ENCODE measurements around the gene FOXC2. TPM values are rescaled to one million over a fixed set of nuclear protein-coding genes. Genes with fewer than 3 reads are reported as not detected.
"Not testable (repeated sequence)": the region's sequence is repeated elsewhere in the genome, so short reads cannot be mapped to it uniquely, and the experiment has no call there.

Gene FOXC2
- total RNA-seq, 1 donor from 2014 or later = 1.9 TPM

DNA sequence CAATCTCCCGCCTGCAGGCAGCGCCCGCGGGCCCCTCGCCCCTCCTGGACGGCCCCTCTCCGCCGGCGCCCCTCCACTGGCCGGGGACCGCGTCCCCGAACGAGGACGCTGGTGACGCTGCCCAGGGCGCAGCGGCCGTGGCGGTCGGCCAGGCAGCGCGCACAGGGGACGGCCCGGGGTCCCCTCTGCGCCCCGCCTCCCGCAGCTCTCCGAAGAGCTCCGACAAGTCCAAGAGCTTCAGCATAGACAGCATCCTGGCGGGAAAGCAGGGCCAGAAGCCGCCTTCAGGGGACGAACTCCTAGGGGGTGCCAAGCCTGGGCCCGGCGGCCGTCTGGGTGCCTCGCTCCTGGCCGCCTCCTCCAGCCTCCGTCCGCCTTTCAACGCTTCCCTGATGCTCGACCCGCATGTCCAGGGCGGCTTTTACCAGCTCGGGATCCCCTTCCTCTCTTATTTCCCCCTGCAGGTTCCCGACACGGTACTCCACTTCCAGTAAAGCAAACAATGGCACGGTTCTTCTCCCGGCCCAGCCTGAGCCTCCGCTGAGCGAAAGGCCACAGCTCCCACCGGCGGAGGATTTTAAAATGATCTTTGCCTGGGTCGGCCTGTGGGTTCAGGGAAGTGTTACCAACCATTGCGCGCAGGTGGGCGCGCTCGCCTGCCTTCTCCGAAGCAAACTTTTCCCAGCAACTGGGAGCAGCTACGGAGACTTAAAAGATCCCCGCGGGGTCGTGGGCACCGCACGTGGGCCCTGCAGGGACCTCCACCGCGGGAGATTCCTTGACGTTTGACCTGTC lies 12.8 kb downstream of the FOXC2 start:
- DNase-seq = no peak
- ATAC-seq = no peak

DNA sequence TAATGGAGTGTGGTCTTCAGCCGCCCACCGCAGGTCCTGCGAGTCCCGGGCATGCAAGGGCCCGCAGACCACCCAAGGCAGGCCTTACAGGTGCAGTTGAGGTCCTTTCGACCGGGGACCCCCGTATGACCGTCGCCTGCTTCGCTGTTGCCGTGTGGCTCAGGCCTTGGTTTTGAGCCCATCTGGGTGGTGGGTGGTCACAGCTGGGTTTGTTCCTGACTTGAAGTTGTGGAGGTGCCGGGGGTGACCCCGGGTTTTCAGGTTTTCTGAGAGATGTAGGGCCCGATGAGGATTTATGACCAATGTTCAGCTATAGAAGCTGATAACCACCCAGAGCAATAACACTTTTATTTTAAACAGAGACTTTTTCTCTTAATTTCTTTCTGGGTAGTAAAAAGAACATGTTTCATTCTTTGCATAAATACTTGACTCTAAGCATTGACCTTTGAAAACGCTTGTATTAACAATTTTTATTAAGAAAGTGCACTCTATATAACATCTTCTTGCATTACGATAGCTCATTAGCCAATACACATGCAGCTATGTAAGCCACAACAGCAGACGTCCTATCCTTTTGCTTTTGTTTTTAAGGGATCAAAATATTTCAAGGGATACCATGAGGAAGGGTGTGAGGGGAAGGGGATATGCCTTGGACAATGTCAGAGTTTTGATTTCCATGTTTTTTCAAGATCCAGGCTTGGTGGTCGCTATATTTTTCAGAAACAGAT lies 13.6 kb downstream of the FOXC2 start:
- intact Hi-C loops (cut with micrococcal nuclease) = no loop called here
- DNase-seq (no peak), ATAC-seq (no peak)

More for the DNA sequence above, 12.8 kb downstream of the FOXC2 start:
- intact Hi-C loops (cut with micrococcal nuclease) = loop anchor here (10.0 kb wide), 1 partner anchor 175 kb away; no protein-coding TSS in a partner anchor

- DNase-seq = no peak
- intact Hi-C loops (cut with micrococcal nuclease) = no loop called here
- ATAC-seq = no peak
Observed at GRCh38 chr16:86580791-86581170, 14.2 kb downstream of the FOXC2 start.

DNA sequence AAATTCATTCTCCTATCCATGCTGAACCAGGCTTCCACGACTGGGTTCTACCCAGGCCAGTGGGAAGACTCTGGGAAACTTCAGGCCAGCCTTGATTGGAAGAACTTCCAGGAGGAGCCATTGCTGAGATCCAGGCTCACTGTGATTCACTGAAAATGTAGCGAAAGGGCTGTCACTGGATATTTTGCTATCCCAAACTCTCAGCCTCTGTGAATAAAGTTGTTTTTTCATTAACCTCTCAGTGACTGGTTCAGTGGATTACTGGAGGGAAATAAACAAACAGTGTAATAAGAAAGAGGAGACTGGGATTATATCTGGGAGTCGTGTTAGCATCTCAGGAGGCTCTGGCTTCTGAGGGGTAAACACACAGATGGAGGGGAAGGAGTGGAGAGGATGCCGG lies 14.8 kb downstream of the FOXC2 start:
- DNase-seq (no peak), ATAC-seq (no peak)
- intact Hi-C loops (cut with micrococcal nuclease) = no loop called here

DNA sequence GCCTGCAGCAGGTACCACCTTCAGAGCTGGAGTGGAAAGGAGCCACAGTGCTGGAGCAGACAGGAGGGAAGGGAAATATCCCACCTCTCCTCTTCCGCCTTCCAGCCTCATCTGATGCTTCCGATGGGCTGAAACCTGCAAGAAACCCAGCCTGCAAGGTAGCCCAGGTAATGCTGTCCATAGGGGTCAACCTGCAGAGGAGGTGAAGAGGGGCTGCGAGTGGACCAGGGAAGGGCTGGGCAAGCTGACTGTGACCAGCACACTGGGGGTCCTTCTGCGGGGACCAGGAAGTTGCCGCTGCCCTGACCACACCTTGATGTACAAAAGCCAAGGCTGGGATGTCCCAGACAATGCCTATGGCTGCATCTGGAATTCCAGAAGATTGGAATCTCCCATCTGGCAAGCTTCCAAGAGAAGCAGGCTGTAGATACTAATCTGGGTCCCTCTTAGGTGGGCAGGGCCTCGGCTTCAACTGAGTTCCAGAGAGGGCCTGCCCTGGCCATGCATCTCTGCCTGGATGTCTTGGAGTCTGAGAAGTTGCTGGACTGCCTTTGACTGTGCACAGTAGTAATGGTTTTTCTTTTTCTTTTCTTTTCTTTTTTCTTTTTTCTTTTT lies 17.5 kb downstream of the FOXC2 start:
- no peak for ATAC-seq

DNA sequence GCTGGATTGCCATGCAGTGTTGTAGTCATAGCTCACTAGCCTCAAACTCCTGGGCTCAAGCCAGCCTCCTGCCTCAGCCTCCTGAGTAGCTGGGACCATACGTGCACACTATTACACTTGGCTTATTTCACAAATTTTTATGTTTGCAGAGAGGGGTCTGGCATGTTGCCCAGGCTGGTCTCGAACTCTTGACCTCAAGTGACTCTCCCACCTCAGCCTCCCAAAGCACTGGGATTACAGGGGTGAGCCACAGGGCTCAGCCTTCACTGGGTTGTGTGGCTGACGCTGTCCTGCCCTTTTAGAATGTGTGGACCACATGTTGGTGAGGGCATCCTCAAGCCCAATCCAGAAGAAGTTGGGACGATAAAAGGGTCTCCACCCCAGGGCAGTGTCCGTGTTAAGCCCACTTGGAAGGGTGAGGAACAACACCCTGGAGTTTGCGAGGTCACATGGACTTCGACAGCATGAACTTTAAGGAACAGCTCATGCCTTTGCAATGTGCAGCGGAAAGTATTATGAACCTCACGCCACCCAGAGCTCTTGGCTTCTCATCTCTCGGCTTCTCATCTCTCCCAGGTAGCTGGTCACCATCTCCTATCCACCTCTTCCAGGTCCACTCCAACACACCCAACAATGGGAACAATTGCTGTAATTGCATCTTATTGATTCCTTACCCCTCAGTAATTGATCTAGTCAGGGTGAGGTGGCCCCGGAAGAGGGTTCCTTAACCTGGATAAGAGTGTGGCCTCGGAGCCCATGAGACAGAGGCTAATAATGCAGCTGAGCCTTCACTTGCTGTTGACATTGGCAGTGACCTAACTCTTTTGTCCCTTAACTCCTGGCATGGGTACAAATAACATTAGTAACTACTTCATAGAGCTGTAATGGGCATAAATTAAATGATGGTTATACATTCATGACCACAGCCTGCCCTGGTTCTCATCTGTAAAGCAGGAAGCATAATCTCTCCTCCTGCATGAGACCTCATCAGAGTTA lies 18.4 kb downstream of the FOXC2 start:
- DNase-seq (no peak), ATAC-seq (no peak)
- intact Hi-C loops (cut with micrococcal nuclease) = no loop called here

More for the DNA sequence above, 17.5 kb downstream of the FOXC2 start:
- intact Hi-C loops (cut with micrococcal nuclease) = no loop called here
- no peak for DNase-seq

- DNase-seq (no peak), ATAC-seq (peak; percentile 29)
- intact Hi-C loops (cut with micrococcal nuclease) = no loop called here
Observed at GRCh38 chr16:86585821-86586611, 19.4 kb downstream of the FOXC2 start.

GRCh38 chr16:86587487-86587886 lies 20.9 kb downstream of the FOXC2 start:
- DNase-seq (no peak), ATAC-seq (no peak)
- intact Hi-C loops (cut with micrococcal nuclease) = no loop called here

DNA sequence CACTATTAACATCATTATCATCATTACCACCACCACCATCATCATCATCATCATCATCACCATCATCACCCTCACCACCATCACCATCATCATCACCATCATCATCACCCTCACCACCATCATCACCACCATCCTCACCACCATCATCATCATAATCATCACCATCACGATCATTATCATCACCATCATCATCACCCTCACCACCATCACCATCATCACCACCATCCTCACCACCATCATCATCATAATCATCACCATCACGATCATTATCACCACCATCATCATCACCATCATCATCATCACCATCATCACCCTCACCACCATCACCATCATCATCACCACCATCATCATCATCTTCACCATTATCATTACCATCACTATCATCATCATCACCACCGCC lies 21.3 kb downstream of the FOXC2 start:
- intact Hi-C loops (cut with micrococcal nuclease); ATAC-seq; DNase-seq: not testable (repeated sequence)

- intact Hi-C loops (cut with micrococcal nuclease) = no loop called here
- DNase-seq (no peak), ATAC-seq (no peak)
Observed at GRCh38 chr16:86590501-86591144, 24.0 kb downstream of the FOXC2 start.

GRCh38 chr16:86591270-86591669 lies 24.6 kb downstream of the FOXC2 start:
- no peak for DNase-seq
- intact Hi-C loops (cut with micrococcal nuclease) = no loop called here
- no peak for ATAC-seq

GRCh38 chr16:86593913-86594620 lies 27.4 kb downstream of the FOXC2 start:
- intact Hi-C loops (cut with micrococcal nuclease) = no loop called here
- ATAC-seq = no peak
- DNase-seq = no peak

GRCh38 chr16:86594721-86595120 lies 28.1 kb downstream of the FOXC2 start:
- no peak for DNase-seq
- ATAC-seq = no peak
- intact Hi-C loops (cut with micrococcal nuclease) = no loop called here

DNA sequence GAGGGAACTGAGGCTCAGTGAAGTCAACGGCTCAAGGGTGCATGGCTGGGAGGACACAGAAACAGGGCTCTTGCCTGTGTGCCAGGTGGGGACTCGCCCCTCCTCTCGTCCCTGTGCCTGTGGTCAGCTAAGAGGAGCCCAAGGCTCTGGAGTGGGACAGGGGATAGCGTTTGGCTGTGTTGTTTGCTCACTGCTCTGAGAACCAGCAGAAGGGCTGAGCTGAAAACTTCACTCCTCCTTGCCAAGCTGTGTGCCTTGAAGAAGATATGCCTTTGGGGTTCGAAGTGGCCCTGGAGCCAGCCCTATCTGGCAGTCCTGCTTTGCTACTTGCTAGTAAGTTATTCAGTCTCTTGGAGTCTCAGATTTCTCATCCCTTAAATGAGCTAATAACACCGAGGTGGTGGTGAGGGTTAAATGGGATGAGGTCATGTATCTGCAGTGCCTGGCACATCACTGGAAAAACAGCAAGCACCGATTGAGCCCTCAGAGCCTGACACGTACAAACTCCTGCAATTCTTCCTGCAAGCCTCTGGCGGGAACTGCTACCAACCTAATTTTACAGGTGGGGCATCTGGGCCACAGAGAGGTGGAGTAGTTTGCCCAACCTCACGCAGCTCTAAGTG lies 29.5 kb downstream of the FOXC2 start:
- intact Hi-C loops (cut with micrococcal nuclease) = no loop called here
- DNase-seq (no peak), ATAC-seq (no peak)

GRCh38 chr16:86597126-86597879 lies 30.7 kb downstream of the FOXC2 start:
- DNase-seq = no peak
- intact Hi-C loops (cut with micrococcal nuclease) = no loop called here
- no peak for ATAC-seq
